Neural crest cell (in vitro differentiated cells): ENCODE measurements around the gene TEX13A. TPM values are rescaled to one million over a fixed set of nuclear protein-coding genes. Genes with fewer than 3 reads are reported as not detected.

ENCODE experiments used
- DNase-seq: peaks from one replicate; pipeline ENCODE4 v3.0.0; 2021; ENCODE audit warnings: low read depth, mixed read lengths, low spot score
- H3K27ac Mint-ChIP-seq: one replicate; pipeline ENCODE4 v1.8.0; 2021; ENCODE audit warnings: mild to moderate bottlenecking, mixed read lengths; ENCODE audit not compliant: unreplicated experiment
- H3K27me3 Mint-ChIP-seq: 2 replicates; pipeline ENCODE4 v1.8.0; 2021; ENCODE audit warnings: low read depth, mild to moderate bottlenecking, mixed read lengths
- H3K36me3 Mint-ChIP-seq: 2 replicates; pipeline ENCODE4 v1.8.0; 2021; ENCODE audit warnings: low read depth, mild to moderate bottlenecking, mixed read lengths
- H3K4me1 Mint-ChIP-seq: 2 replicates; pipeline ENCODE4 v1.8.0; 2021; ENCODE audit warnings: mixed read lengths
- H3K4me3 Mint-ChIP-seq: one replicate; pipeline ENCODE4 v1.8.0; 2021; ENCODE audit warnings: mild to moderate bottlenecking, mixed read lengths
- H3K9me3 Mint-ChIP-seq: 2 replicates; pipeline ENCODE4 v1.8.0; 2021; ENCODE audit warnings: mixed read lengths
- CTCF ChIP-seq: fragments of 200-600 bp; sonication (generic); conservative IDR thresholded peaks from 2 replicates; pipeline ENCODE4 v1.5.0; 2021; ENCODE audit warnings: antibody characterized with exemption, mild to moderate bottlenecking
- total RNA-seq: library from RNA; stranded (reverse); gene quantifications from 2 replicates; pipeline ENCODE4 v1.2.1, GENCODE V29; 2021

The TEX13A gene
- total RNA-seq, 1 donor from 2014 or later: not detected

- Mint-ChIP-seq H3K27me3 (no peaks in the 10 kb centered on the region), H3K27ac (no peak overlapping the region), H3K36me3 (no peaks in the 10 kb centered on the region), H3K4me1 (peaks cover 7% of the 10 kb centered on the region), H3K4me3 (no peak overlapping the region), H3K9me3 (peaks cover 2% of the 10 kb centered on the region)
- no peak for DNase-seq
- no peak for TF ChIP-seq CTCF
Observed at GRCh38 chrX:105228602-105229001, 8.1 kb upstream of the TEX13A start.

- TF ChIP-seq CTCF: no peak
- no peak overlapping the region for H3K27ac Mint-ChIP-seq
Observed at GRCh38 chrX:105226499-105226898, 6.0 kb upstream of the TEX13A start.

GRCh38 chrX:105221374-105221773 lies 880 bp upstream of the TEX13A start:
- no peak overlapping the region for H3K4me3 Mint-ChIP-seq
- DNase-seq: no peak
- H3K9me3 Mint-ChIP-seq: peaks cover 15% of the 10 kb centered on the region
- H3K36me3 Mint-ChIP-seq: peaks cover 2% of the 10 kb centered on the region
- no peak for TF ChIP-seq CTCF
- no peaks in the 10 kb centered on the region for H3K4me1 Mint-ChIP-seq
- no peaks in the 10 kb centered on the region for H3K27me3 Mint-ChIP-seq
- H3K27ac Mint-ChIP-seq: no peak overlapping the region

More at GRCh38 chrX:105226499-105226898, 6.0 kb upstream of the TEX13A start:
- H3K36me3 Mint-ChIP-seq: peaks cover 2% of the 10 kb centered on the region
- no peak for DNase-seq
- no peak overlapping the region for H3K4me3 Mint-ChIP-seq
- peaks cover 6% of the 10 kb centered on the region for H3K9me3 Mint-ChIP-seq
- H3K4me1 Mint-ChIP-seq: peaks cover 4% of the 10 kb centered on the region
- H3K27me3 Mint-ChIP-seq: no peaks in the 10 kb centered on the region

DNA sequence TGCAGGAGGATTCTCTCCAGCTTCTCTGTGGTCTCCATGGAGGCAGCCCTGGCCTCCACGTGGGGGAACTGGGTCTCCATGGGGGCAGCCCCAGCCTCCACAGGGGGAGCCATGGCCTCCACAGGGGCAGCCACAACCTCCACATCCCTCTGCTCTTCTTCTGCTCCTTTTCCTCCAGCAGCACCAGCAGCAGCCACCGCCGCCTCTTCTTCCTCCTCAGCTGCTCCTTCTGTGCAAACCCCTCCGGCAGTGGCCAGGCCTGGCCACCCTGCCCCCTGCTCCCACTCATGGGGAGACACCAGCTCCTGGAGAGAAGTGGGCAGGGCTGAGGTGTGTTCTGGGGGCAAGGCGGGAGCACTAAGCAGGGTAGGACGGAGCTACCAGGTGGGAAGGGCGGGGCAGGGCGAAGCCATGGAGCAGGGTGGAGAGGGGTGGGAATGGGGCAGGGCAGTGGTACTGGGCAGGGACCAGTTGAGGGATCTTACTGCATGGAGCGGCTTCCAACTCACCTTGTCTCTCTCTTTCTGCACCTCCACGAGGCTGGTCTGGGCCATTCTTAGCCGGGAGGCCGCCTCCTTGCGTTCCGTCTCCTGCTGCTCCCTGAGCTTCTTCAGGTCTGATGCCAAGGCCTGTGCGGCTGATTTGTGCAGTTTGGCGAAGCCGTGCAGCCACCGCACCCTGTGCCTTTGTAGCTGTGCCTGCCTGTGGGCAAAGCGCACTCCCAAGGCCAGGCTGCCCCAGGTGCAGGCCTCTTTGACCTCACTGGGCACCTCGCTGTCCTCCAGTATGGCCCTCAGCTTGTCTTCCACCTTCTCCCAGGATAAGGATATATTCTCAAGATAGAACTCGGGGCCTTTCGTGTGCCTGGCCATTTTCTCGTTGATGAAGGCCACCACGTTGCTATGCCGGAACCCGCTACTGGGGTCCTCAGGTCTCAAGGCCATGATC lies 766 bp downstream of the TEX13A start:
- Mint-ChIP-seq H3K36me3 (peaks cover 5% of the 10 kb centered on the region), H3K9me3 (peaks cover 19% of the 10 kb centered on the region), H3K4me3 (no peak overlapping the region), H3K27me3 (no peaks in the 10 kb centered on the region), H3K27ac (no peak overlapping the region), H3K4me1 (no peaks in the 10 kb centered on the region)
- DNase-seq: no peak
- no peak for TF ChIP-seq CTCF

DNA sequence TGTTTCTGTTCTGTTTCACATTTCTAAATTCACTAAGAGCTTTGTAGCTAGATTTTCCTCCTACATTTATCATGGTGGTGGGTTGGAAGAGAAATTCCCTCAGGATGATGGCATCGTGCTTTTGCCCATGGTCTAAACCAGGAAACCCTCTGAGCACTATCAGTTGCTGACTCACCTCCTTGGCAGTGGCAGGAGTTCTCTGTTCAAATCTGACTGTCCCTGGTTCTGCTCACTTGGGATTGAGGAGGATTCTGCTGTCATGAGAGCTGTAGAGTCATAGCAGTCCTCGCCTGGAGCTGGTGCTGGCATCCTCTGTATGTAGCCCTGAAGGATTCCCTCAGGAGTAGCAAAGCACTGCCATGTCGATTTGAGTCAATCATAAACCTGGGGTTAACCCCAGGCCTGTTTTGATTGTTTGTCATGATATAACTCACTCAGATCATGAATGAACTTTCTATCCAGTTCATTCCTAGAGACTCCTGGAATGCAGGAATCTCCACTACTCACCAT lies 9.4 kb downstream of the TEX13A start:
- peaks cover 1% of the 10 kb centered on the region for H3K36me3 Mint-ChIP-seq
- H3K27ac Mint-ChIP-seq: no peak overlapping the region
- no peaks in the 10 kb centered on the region for H3K27me3 Mint-ChIP-seq
- TF ChIP-seq CTCF: no peak
- H3K9me3 Mint-ChIP-seq: peaks cover 7% of the 10 kb centered on the region
- H3K4me3 Mint-ChIP-seq: no peak overlapping the region
- no peaks in the 10 kb centered on the region for H3K4me1 Mint-ChIP-seq
- no peak for DNase-seq
